HG02763 (cell line): ENCODE measurements around the gene KDR.

Experiments
- ATAC-seq: cut with Tn5 transposase; IDR thresholded peaks from one replicate; pipeline ENCODE4 v1.9.1; 2021; ENCODE audit warnings: mild to moderate bottlenecking, moderate library complexity; ENCODE audit not compliant: unreplicated experiment

KDR gene

DNA sequence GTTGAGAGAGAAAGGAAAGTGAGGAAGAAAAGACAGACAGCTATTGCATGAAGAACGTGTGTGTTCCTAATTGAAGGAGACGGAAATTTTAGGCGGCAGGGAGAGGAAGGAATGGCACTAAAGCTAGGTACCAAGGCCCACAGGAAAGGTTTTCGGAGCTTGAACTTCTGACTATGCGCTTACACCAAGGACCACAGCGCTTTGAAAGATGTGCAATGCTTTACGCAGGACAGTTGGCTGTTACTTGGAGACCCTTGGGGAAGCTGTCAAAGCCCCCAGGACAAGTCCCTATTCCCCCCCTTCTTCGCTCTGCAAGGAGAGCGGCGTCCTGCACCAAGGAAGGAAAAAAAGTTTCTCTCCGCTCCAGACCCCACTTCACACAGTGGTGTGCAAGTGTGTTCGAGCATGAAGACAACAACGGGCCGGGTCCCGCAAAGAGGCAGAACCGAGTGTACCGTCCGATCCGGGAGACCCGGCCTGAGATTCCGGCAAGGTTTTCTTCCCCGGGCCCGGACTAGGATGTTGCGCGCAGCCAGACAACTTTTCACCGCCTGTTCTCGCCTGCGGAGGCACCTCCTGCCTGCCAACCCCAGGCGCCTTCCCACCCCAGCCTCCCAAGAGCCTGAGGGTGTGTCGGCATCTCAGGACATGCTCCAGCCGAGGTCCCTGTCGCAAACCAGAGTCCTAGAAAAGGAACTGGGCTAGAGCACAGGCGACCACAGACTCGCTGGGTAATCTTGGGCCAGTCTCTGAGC is 896 bp downstream of the KDR start:
- ATAC-seq, result no peak

GRCh38 chr4:55123791-55124190 is 1.6 kb downstream of the KDR start:
- no peak for ATAC-seq

- no peak for ATAC-seq
These were observed 3.2 kb downstream of the KDR start for GRCh38 chr4:55122235-55122634.

DNA sequence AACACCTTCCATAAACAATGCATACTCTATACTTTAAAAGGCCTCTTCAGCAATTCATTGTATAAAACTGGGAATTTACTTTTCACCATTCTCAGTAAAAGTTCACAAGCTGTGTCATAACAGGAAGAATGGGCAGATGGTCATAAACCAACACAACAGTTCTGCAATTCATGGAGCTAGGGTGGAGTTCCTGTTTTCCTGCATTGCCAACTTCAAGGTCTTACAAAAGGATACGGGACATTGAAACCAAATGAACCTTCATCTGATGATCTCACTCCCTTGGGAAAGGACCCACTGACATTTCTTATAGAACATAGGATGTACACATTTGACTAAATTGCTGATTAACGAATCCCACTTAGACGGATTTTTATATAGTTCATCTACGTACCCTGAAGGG is 4.1 kb downstream of the KDR start:
- ATAC-seq, result no peak

- ATAC-seq, result no peak
These were observed 7.0 kb downstream of the KDR start for GRCh38 chr4:55118397-55118796.

DNA sequence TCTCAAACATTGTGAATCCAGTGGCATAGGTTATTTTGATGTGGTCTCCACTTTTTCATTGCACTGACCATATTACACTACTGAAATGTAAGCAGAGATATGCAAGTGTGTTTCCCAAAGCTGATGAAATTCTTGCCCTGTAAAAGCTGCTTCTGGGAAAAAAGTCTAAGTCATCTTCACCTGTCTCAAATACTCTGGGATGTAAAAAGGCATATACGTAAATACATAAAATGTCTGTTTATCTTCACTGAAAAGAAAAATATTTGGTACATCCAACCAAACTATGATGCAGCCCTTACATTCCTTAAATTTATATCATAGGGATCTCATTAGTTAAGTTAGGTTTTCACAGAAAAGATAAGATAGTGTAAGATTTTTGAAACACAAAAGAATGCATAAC is 7.9 kb downstream of the KDR start:
- ATAC-seq, result no peak

DNA sequence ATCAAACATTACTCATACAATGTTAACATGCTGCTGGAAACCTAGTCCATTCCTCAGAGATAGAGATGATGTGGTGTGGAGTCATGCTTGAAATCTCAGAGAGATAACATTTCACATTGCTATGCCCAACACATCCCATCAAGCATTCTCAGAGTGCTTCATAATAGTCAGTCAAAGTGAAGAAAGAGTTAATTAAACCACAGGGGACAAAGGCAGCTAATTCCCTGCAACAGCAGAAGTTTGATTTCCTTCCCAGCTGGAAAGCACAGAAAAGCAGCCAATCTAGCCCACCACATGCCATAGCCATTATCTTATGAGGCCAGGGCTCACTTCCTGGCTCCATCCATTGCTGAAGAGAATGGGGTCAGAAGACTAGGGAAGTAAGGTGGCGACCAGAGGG is 8.9 kb downstream of the KDR start:
- ATAC-seq, result no peak

GRCh38 chr4:55111601-55112000 is 13.8 kb downstream of the KDR start:
- no peak for ATAC-seq

GRCh38 chr4:55110131-55110530 is 15.3 kb downstream of the KDR start:
- no peak for ATAC-seq

DNA sequence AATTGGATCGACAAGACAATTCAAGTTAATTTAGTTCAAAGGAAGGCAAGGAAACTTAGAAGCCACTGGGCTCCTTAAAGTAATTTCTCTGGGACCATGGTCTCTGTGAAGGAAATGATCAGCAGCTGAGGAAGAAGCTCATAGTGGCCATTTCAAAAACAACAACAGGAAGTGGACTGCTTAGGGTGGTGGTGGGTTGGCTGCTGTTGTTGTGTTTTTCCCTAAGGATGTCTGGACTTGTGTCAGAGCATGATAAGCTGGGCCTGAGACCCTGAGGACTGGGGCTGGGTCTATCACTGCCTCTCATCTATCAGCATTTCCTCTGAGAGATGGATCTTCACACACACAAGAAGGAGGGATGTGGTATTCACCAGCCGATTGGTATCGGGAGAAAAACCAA is 18.3 kb downstream of the KDR start:
- ATAC-seq, result no peak

DNA sequence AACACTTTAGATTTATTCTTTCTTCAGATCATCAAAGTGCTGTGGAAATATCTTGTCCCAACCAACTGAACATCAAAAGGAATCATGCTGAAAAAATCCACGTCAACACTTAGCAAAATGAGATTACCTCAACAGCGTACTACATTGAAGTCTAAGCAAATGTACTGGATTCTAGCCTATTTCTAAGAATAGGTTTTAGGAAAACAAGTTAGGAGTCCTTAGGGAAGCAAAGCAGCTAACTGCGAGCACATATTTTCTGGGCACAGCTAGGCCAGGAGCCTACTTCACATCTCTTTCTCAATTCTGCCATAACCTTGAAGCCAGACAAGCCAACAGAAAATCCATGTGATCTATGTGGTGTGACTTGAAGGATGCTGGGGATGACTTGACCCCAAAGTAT is 22.2 kb downstream of the KDR start:
- ATAC-seq, result no peak

DNA sequence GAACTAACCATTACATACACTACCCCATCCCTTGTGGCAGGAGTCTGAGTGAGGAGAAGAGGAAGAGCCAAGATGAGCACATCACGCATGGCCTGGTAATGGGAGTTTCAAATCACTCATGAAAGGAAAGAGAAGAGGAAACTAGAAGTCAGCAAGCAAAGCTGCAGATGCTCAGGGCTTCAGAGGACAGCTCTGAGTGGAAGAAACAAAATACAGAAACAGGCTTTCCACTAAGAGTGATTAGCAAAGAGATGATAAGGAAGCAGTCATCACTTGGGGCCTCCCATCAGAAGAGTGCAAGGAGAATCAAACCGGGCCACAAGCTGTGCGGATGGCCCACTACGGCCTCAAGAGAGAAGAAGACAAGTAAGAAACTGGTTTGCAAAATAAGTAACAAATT is 25.6 kb downstream of the KDR start:
- ATAC-seq, result no peak

GRCh38 chr4:55098456-55099204 is 26.8 kb downstream of the KDR start:
- no peak for ATAC-seq

GRCh38 chr4:55096619-55097018 is 28.8 kb downstream of the KDR start:
- no peak for ATAC-seq

GRCh38 chr4:55096045-55096444 is 29.4 kb downstream of the KDR start:
- ATAC-seq, result no peak

DNA sequence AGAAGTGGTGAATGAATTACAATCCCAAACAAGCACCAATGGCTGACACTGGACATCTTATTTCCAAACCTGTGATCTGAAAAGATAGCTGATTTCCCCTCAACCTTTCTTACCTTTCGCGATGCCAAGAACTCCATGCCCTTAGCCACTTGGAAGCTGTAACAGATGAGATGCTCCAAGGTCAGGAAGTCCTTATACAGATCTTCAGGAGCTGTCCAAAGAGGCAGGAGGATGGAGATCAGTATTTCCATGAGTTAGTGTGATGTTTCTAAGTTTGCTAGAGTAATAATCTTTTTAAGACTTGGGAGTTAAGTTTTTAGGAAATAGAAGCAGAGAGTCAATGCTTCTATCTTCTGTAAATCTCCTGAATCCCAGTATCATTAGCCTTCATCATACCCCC is 32.9 kb downstream of the KDR start:
- no peak for ATAC-seq

GRCh38 chr4:55089916-55090315 is 35.5 kb downstream of the KDR start:
- ATAC-seq, result no peak

DNA sequence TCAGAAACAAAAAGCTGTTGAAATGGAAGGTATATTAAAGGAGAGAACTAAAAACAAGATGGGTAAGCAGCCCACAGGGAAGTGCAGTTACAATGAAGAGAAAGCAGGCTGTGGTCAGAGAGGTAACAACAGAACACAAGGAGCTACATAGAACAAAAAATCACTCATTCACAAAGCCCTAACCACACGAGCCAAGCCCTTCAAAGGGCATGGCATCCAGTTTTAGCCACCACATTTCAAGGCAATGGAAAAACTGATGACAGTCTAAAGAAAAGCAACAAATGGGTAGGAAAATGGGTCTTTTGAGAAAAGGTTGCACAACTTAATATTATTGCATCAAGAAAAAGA is 37.5 kb downstream of the KDR start:
- no peak for ATAC-seq

- no peak for ATAC-seq
These were observed 38.1 kb downstream of the KDR start for GRCh38 chr4:55087009-55087912.

- no peak for ATAC-seq
These were observed 38.8 kb downstream of the KDR start for GRCh38 chr4:55086578-55086977.

- ATAC-seq, result no peak
These were observed 41.7 kb downstream of the KDR start for GRCh38 chr4:55083735-55084134.

GRCh38 chr4:55082756-55083155 is 42.6 kb downstream of the KDR start:
- no peak for ATAC-seq
